Pancreas (tissue), 10 donors: Measurements from ENCODE around the gene PROS1. TPM values are rescaled to one million over a fixed set of nuclear protein-coding genes. Genes with fewer than 3 reads are reported as not detected.

ENCODE experiments used
- ATAC-seq, 4 donors: fragments of 200-7000 bp; cut with Tn5 transposase; one replicate each; pipeline versions ENCODE4 v1.8.0 to v1.9.1; 2020; ENCODE audit warnings: mild to moderate bottlenecking in 4 of 4, moderate library complexity in 4 of 4
- DNase-seq, 6 donors: peaks; one replicate each; pipeline ENCODE4 v3.0.0-alpha.2; 2020
- FAIRE-seq: peaks from 2 replicates; lab custom pipeline; 2012; peaks lifted over from hg19 to GRCh38; lab: Jason Lieb, UNC
- H3K27ac ChIP-seq, 4 donors: fragments of 200-600 bp; sonication (generic); 1 replicate in 3 of 4; 2 replicates in 1 of 4; pipeline versions ENCODE4 v1.5.0 to v1.8.0; 2020
- H3K27me3 ChIP-seq, 4 donors: fragments of 200-600 bp; one replicate each; pipeline ENCODE4 v1.8.0; 2021
- H3K36me3 ChIP-seq, 3 donors: fragments of 200-600 bp; sonication (generic) in 1 of 3; one replicate each; pipeline versions ENCODE4 v1.5.0 to v1.8.0; 2020 to 2021
- H3K4me1 ChIP-seq, 3 donors: fragments of 200-600 bp; one replicate each; pipeline ENCODE4 v1.8.0; 2021
- H3K4me3 ChIP-seq, 4 donors: fragments of 200-600 bp; sonication (generic) in 2 of 4; one replicate each; pipeline versions ENCODE4 v1.5.0 to v1.8.0; 2020 to 2021
- H3K9me3 ChIP-seq, 4 donors: fragments of 200-600 bp; one replicate each; pipeline ENCODE4 v1.8.0; 2021
- WGBS, 2 donors: extraction: QIAGEN DNeasy Blood & Tissue Kit; methylation state at CpG; one replicate each; pipeline ENCODE4 v1.1.7; 2013; 5-methylcytosine and 5-hydroxymethylcytosine counted together
- intact Hi-C, 3 donors: fragments of 100-400 bp; cut with DNase I; formaldehyde crosslinking; loops; one replicate each; pipeline versions ENCODE4 v1.11.1 to v1.14.2; 2022
- polyA plus RNA-seq, 2 donors: library from polyadenylated mRNA; stranded (reverse); fragments of 200-250 nt; gene quantifications; one replicate each; pipeline ENCODE4 v1.2.3, GENCODE V29; 2013
- total RNA-seq, 6 donors: library from RNA; stranded (reverse); fragmentation: NEBNext Ultra II Directional in 4 of 6; extraction: Animal tissue kit (Norgen Biotek cat#: 25700) in 4 of 6; gene quantifications; one replicate each; pipeline versions ENCODE4 v1.2.1 to v1.2.4, GENCODE V29; 2021 to 2023
- TF ChIP-seq, protein P1 (sequence below), 4 donors: fragments of 200-600 bp; sonication (generic) in 3 of 4; IDR thresholded peaks; one replicate each; pipeline versions ENCODE4 v1.5.0 to v1.8.0; 2021; ENCODE audit warnings: antibody characterized with exemption in 4 of 4
- donor health status: healthy with polysubstance abuse.
- donor health status: DM: no; HTN: no; CAD: no; lungs with moderate emphysema.
- donor health status: DM: no; HTN: no; CAD: no.
- donor health status: control.
- donor health status: control.
- donor health status: Bipolar disorder and iron deficiency.
- donor health status: DM: yes; HTN: yes; CAD: no.
- donor health status: DM: no; HTN: no; CAD: no.
- donor health status: DM: no; HTN: no; CAD: no.
- donor health status: DM: yes; HTN: yes; CAD: no.

Gene PROS1
- total and polyA plus RNA-seq, 8 donors: 1.4 to 11.1 (median 4.6) TPM

DNA sequence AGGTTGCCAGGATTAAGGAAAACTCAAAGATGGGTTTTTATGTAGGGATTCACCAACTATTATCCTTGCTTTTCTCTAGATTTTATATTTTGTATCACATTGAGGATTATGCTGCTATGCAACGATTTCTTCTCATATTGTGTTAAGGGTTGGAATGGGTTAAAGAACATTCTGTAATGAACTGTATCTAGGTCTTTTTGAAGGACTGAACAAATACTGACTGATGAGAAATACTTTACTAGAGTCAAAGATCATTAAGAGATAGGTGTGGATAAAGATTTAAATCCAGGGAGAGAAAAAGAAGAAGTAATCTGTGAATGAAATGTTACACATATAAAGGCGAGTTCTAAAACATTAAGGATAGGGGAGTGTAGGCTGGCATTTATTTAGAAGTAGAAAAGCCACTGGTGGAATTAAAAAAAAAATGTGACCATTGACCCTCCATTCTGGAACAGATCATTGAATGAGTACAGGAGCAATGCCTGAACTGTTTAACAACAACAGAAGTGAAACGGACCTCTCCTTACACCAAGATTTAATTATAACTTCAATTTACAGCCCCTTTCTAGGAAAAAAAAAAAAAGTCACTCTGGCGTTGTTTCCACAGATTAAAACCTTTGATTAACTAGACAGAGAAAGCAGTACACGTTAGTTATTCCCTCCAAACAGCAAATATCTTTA lies 39.2 kb downstream of the PROS1 start:
- DNase-seq (no peak), ATAC-seq (no peak), FAIRE-seq (no peak)
- H3K4me1 ChIP-seq: no peaks in the 10 kb centered on the region
- H3K27me3 ChIP-seq: no peaks in the 10 kb centered on the region
- no peak overlapping the region for H3K4me3 ChIP-seq
- no peak overlapping the region for H3K27ac ChIP-seq
- H3K9me3 ChIP-seq: no peaks in the 10 kb centered on the region
- TF ChIP-seq, protein P1, sequence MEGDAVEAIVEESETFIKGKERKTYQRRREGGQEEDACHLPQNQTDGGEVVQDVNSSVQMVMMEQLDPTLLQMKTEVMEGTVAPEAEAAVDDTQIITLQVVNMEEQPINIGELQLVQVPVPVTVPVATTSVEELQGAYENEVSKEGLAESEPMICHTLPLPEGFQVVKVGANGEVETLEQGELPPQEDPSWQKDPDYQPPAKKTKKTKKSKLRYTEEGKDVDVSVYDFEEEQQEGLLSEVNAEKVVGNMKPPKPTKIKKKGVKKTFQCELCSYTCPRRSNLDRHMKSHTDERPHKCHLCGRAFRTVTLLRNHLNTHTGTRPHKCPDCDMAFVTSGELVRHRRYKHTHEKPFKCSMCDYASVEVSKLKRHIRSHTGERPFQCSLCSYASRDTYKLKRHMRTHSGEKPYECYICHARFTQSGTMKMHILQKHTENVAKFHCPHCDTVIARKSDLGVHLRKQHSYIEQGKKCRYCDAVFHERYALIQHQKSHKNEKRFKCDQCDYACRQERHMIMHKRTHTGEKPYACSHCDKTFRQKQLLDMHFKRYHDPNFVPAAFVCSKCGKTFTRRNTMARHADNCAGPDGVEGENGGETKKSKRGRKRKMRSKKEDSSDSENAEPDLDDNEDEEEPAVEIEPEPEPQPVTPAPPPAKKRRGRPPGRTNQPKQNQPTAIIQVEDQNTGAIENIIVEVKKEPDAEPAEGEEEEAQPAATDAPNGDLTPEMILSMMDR (IDR thresholded peaks at IDR 0.05): no peak
- intact Hi-C loops: no loop called here
- 41 to 45% methylated on average over 5 of the region's 5 CpGs for WGBS, 2 donors
- H3K36me3 ChIP-seq: no peaks in the 10 kb centered on the region

DNA sequence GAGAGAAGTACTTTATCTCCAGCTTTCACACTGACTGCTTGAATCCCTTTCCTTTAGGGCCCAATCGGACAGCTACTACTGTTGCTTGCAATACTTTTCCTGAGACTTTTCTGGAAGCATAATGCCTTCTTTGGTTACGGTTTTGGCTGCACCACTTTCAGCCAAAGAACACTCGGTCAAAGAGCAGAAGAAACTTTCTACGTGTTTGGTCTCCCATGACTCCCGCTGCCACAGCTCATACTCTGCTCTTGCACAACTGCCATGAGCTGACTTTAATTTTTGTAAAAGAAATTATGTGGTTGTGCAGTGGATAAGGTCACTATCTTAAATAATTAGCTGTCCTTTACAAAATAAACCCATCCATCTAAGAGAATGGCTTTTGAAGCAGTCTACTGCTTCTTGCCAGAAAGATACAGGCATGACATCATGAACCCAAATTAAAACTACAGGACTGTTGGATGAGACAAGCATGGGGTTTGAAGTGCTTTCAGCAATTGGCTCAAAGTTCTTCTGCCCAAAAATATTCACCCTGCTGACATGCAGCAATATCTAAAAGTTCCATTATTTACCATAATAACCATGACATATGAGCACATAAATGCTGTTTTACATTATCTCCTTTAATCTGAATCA lies 42.0 kb downstream of the PROS1 start:
- Histone ChIP-seq H3K27ac (no peak overlapping the region), H3K9me3 (no peaks in the 10 kb centered on the region), H3K27me3 (peaks cover 0 to 3% (median 0%) of the 10 kb centered on the region in 4 donors), H3K4me3 (no peak overlapping the region), H3K36me3 (no peaks in the 10 kb centered on the region), H3K4me1 (no peaks in the 10 kb centered on the region)
- no peak for FAIRE-seq
- 70 to 79% methylated on average over 5 of the region's 5 CpGs for whole genome bisulfite sequencing, 2 donors
- TF ChIP-seq, protein P1 (IDR thresholded peaks at IDR 0.05): no peak
- DNase-seq: no peak
- no peak for ATAC-seq
- intact Hi-C loops: no loop called here

DNA sequence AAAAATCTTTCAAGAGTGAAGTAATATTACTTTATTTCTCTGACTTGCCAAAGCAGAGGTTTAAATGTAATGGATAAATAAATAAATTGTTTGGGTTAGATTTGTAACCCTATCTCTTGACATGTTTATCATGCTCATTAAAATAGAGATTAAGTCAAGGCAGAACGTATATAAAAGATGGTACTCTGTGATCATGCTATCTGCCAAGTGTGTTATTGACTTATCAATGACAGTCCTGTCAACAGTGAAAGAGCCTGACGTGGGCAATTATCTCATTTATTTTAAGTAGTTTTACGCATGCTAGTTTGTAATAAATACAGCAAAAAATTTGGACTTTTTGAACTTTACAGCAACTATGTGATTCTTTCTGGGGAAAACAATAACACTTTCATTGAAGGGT lies 43.7 kb downstream of the PROS1 start:
- Histone ChIP-seq H3K4me3 (no peak overlapping the region), H3K27ac (no peak overlapping the region), H3K9me3 (no peaks in the 10 kb centered on the region), H3K36me3 (no peaks in the 10 kb centered on the region), H3K4me1 (no peaks in the 10 kb centered on the region), H3K27me3 (peaks cover 0 to 3% (median 0%) of the 10 kb centered on the region in 4 donors)
- FAIRE-seq (no peak), ATAC-seq (no peak), DNase-seq (no peak)
- TF ChIP-seq, protein P1 (IDR thresholded peaks at IDR 0.05): no peak
- intact Hi-C loops: no loop called here
- 37 to 38% methylated on average over 3 of the region's 3 CpGs for WGBS, 2 donors

- Histone ChIP-seq H3K27me3 (peaks cover 0 to 3% (median 0%) of the 10 kb centered on the region in 4 donors), H3K4me1 (no peaks in the 10 kb centered on the region), H3K4me3 (no peak overlapping the region), H3K27ac (no peak overlapping the region), H3K36me3 (no peaks in the 10 kb centered on the region), H3K9me3 (no peaks in the 10 kb centered on the region)
- ATAC-seq (no peak), FAIRE-seq (no peak), DNase-seq (no peak)
- intact Hi-C loops: no loop called here
- TF ChIP-seq, protein P1 (IDR thresholded peaks at IDR 0.05): no peak
Measured at GRCh38 chr3:93926789-93927188, 46.9 kb downstream of the PROS1 start.

- Histone ChIP-seq H3K27ac (no peak overlapping the region), H3K4me3 (no peak overlapping the region), H3K36me3 (no peaks in the 10 kb centered on the region), H3K9me3 (no peaks in the 10 kb centered on the region), H3K4me1 (no peaks in the 10 kb centered on the region), H3K27me3 (peaks cover 0 to 3% (median 0%) of the 10 kb centered on the region in 4 donors)
- no peak for FAIRE-seq
- TF ChIP-seq, protein P1 (IDR thresholded peaks at IDR 0.05): no peak
- intact Hi-C loops: no loop called here
- DNase-seq: no peak
- no peak for ATAC-seq
- 63 to 76% methylated on average over 2 of the region's 2 CpGs for WGBS, 2 donors
Measured at GRCh38 chr3:93924491-93924890, 49.2 kb downstream of the PROS1 start.
